Left ventricle myocardium inferior (tissue), 1 donor: ENCODE data around the gene NEK4. TPM values are rescaled to one million over a fixed set of nuclear protein-coding genes. Genes with fewer than 3 reads are reported as not detected.
"Not testable (repeated sequence)": the region's sequence is repeated elsewhere in the genome, so short reads cannot be mapped to it uniquely, and the experiment has no call there.

Source experiments
- DNase-seq: peaks from one replicate; pipeline ENCODE4 v3.0.0-alpha.2; 2020
- H3K27ac ChIP-seq: fragments of 200-600 bp; replicated peaks from 2 replicates; pipeline ENCODE4 v1.8.0; 2021
- H3K27me3 ChIP-seq: fragments of 200-600 bp; 2 replicates; pipeline ENCODE4 v1.8.0; 2021; ENCODE audit warnings: low read depth
- H3K36me3 ChIP-seq: fragments of 200-600 bp; 2 replicates; pipeline ENCODE4 v1.8.0; 2021
- H3K4me1 ChIP-seq: fragments of 200-600 bp; 2 replicates; pipeline ENCODE4 v1.8.0; 2021
- H3K4me3 ChIP-seq: fragments of 200-600 bp; 2 replicates; pipeline ENCODE4 v1.8.0; 2021; ENCODE audit warnings: mild to moderate bottlenecking, moderate library complexity
- H3K9me3 ChIP-seq: fragments of 200-600 bp; replicated peaks from 2 replicates; pipeline ENCODE4 v1.8.0; 2021
- intact Hi-C: fragments of 100-400 bp; cut with micrococcal nuclease; formaldehyde crosslinking; loops from one replicate; pipeline ENCODE4 v1.11.0; 2022
- total RNA-seq: library from RNA; stranded (reverse); fragmentation: NEBNext Ultra II Directional; extraction: Animal tissue kit (Norgen Biotek cat#: 25700); gene quantifications from one replicate; pipeline ENCODE4 v1.2.1, GENCODE V29; 2021
- TF ChIP-seq, protein P1 (sequence below): fragments of 200-600 bp; IDR thresholded peaks from 2 replicates; pipeline ENCODE4 v1.8.0; 2021; ENCODE audit warnings: antibody characterized with exemption, mild to moderate bottlenecking, borderline replicate concordance
- donor health status: DM: no; HTN: yes; CAD: no; lungs with severe emphysema.

NEK4 gene
- total RNA-seq, 1 donor from 2014 or later: 17.7 TPM

DNA sequence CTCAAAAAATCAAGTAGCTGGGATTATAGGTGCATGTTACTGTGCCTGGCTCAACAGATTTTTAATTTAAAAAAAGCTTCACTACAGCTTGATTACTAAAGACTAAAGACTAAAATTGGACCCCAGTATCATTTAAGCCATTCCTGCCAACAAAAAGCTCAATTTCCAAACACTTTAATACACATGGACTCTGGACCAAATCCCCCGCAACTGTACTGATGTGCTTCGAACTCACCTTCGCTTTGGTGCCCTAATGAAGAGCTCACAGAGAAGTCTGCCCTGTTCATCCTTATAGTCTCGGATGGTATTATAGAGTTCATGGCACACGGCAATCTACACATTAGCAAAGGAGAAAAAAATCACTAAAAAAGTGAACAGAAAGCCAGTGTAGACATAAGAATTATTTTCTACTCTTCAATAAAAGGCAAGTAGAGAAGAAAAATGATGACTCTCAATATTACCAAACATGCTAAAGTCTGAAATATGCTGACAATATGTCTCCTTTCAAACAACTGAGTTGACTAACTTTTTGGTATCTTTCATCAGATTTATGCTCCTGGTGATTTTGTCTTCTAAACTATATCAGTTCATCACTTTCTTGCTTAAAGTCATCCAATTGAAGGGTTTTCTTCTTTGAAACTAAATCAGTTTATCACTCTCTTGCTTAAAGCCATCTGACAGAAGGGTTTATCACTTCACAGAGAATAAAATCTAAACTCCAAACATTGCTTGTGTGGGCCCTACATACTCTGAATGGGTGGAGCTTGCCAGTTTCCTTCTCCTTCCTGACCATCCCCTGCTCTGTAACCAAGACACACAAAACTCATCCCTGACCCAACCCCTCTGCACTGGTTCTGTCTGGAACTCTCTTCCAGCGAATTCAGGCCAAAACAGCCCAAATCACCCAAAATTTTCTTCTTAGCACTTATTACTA, 92.2 kb downstream of the NEK4 start:
- Histone ChIP-seq H3K27me3 (no peaks in the 10 kb centered on the region), H3K9me3 (no peaks in the 10 kb centered on the region), H3K27ac (no peak overlapping the region), H3K4me1 (peaks cover 47% of the 10 kb centered on the region), H3K4me3 (no peak overlapping the region), H3K36me3 (peaks cover 67% of the 10 kb centered on the region)
- TF ChIP-seq, protein P1, sequence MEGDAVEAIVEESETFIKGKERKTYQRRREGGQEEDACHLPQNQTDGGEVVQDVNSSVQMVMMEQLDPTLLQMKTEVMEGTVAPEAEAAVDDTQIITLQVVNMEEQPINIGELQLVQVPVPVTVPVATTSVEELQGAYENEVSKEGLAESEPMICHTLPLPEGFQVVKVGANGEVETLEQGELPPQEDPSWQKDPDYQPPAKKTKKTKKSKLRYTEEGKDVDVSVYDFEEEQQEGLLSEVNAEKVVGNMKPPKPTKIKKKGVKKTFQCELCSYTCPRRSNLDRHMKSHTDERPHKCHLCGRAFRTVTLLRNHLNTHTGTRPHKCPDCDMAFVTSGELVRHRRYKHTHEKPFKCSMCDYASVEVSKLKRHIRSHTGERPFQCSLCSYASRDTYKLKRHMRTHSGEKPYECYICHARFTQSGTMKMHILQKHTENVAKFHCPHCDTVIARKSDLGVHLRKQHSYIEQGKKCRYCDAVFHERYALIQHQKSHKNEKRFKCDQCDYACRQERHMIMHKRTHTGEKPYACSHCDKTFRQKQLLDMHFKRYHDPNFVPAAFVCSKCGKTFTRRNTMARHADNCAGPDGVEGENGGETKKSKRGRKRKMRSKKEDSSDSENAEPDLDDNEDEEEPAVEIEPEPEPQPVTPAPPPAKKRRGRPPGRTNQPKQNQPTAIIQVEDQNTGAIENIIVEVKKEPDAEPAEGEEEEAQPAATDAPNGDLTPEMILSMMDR: no peak
- intact Hi-C loops: no loop called here
- DNase-seq: no peak

DNA sequence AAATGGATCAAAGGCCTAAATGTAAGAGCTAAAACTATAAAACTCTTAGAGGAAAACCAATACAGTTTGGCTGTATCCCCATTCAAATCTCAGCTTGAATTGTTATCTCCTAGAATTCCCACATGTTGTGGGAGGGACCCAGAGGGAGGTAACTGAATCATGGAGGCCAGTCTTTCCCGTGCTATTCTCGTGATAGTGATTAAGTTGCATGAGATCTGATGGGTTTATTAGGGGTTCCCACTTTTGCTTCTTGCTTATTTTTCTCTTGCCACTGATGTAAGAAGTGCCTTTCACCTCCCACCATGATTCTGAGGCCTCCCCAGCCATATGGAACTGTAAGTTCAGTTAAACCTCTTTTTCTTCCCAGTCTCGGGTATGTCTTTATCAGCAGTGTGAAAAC, 94.5 kb downstream of the NEK4 start:
- H3K27ac ChIP-seq, DNase-seq, H3K9me3 ChIP-seq, H3K27me3 ChIP-seq, H3K4me3 ChIP-seq, intact Hi-C loops: not testable (repeated sequence)
- Histone ChIP-seq H3K36me3 (peaks cover 89% of the 10 kb centered on the region), H3K4me1 (peaks cover 30% of the 10 kb centered on the region)

DNA sequence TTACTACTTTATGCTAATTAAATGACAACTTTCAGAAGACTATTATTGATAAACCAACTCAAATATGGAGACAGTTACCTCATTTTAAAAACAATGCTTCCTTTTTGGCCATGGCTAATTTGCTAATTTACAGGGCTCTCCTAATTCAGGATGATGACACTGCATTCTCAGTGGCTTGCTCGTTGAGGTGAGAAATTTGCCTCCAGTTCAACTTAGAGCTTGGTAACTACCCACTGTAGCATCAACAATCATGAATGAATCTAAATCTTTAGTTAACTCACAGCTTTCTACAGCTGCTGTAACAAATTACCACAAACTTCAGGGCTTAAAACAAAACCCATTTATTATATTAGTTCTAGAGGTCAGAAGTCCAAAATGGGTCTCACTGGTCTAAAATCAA, 99.1 kb downstream of the NEK4 start:
- TF ChIP-seq, protein P1: no peak
- H3K9me3 ChIP-seq: no peaks in the 10 kb centered on the region
- H3K4me1 ChIP-seq: peaks cover 19% of the 10 kb centered on the region
- DNase-seq: no peak
- peaks cover 72% of the 10 kb centered on the region for H3K36me3 ChIP-seq
- H3K27ac ChIP-seq: peak overlapping the region; percentile 56
- intact Hi-C loops: no loop called here
- H3K27me3 ChIP-seq: no peaks in the 10 kb centered on the region
- H3K4me3 ChIP-seq: no peak overlapping the region

DNA sequence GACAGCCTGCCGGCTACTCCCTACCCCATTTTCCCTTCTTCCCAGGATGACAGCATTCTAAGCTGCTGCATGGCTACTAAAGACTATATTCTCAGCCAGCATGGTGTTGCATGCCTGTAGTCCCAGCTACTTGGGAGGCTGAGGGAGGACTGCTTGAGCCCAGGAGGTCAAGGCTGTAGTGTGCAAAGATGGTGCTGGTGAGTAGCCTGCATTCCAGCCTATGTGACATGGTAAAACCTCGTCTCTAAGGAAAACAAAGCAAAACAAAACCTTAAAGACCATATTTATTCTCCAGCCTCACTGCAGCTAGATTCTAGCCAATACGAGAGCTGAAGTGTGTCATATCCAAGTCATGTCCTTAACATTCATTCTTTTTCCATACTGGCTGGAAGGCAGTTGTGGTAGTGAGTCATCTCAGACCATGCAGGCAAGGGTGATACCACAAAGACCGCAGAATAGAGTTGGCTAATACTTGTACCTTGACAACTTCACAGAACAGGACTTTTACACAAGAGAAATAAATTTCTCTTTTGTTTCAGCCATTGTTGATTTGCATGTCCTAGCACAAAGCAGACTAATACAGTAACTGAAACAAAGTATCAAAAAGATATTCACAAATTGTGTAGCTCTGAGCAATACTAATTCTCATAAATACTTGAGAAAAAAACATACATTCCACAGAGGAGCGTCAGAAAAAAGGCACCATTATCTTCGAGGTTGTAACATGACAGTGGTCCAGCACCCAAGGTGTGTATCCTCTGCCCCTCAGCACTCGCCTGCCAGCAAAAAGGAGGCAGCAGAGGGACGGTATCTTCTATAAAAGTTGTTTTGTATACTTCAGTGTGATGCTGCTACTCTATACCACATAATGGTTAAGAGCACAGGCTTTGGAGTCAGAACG, 99.9 kb downstream of the NEK4 start:
- peak overlapping the region; percentile 56 for H3K27ac ChIP-seq
- TF ChIP-seq, protein P1: no peak
- DNase-seq: no peak
- H3K9me3 ChIP-seq: no peaks in the 10 kb centered on the region
- no peaks in the 10 kb centered on the region for H3K27me3 ChIP-seq
- peaks cover 19% of the 10 kb centered on the region for H3K4me1 ChIP-seq
- no peak overlapping the region for H3K4me3 ChIP-seq
- intact Hi-C loops: no loop called here
- H3K36me3 ChIP-seq: peaks cover 72% of the 10 kb centered on the region

DNA sequence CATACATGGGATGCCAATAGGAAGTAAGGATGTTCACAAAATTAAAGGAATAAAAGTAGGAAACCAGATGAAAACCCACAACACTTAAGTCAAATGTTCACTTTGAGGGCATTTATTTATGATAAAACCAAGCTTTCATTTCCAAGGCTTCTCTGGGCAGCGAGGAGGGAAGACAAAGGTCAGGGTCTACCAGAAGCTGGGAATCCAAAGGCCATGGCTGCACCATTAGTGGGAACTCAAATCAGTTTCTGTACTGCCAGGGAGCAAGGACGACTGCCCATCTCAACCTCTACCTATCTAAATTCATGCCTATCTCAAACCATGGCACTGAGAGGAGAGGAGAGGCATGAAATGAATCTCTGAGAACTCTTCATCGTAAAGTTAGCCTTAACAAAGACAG, 107.6 kb downstream of the NEK4 start:
- Histone ChIP-seq H3K4me3 (no peak overlapping the region), H3K9me3 (no peaks in the 10 kb centered on the region), H3K27me3 (no peaks in the 10 kb centered on the region), H3K27ac (no peak overlapping the region), H3K4me1 (no peaks in the 10 kb centered on the region), H3K36me3 (peaks cover 90% of the 10 kb centered on the region)
- TF ChIP-seq, protein P1: no peak
- DNase-seq: no peak
- intact Hi-C loops: no loop called here
